Measurements from ENCODE around the gene SLC35G1.
A peak's percentile ranks its signal among the peaks of the same experiment; 100 is the strongest.

The SLC35G1 gene, protein sequence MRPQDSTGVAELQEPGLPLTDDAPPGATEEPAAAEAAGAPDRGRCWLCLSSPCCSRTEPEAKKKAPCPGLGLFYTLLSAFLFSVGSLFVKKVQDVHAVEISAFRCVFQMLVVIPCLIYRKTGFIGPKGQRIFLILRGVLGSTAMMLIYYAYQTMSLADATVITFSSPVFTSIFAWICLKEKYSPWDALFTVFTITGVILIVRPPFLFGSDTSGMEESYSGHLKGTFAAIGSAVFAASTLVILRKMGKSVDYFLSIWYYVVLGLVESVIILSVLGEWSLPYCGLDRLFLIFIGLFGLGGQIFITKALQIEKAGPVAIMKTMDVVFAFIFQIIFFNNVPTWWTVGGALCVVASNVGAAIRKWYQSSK

DNA sequence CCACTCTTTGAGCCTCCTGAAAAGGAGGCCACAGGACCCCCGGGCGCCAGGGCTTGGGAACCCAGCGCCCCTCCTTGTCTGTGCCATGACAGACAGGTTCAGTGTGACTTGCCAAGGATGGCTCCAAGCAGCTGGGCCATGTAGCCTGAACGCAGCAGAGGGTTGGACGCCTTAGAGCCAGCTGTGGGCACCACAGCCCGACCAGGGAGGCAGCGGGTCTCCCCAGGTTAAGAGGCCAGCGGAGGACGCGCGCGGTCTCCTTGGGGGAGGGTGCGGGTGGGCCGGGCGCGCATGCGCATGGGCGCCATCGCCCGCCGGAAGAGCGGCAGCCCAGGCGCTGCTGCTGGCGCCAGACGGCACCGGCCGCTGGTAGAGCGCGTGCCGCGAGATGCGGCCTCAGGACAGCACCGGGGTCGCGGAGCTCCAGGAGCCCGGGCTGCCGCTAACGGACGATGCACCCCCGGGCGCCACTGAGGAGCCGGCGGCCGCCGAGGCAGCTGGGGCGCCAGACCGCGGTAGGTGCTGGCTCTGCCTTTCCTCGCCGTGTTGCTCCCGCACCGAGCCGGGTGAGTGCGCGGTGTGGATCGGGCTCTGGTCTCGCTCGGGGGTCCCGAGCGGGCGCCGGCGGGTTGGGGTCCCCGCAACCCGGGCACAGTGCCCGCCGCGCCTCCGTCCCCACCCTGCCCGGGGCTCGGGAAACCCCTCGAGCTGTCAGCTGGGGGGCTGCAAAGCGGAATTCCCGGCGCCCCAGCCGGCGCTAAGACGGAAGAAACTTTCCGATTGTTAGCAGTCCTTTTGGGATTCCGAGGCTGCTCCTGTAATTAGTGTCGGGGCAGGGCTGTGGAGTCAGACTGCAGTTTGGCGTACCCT lies at the start of gene SLC35G1:
TSS of gene SLC35G1 (plus strand) at position 333 of the 870 bp plus-strand sequence. CDS start at position 389, 56 bp downstream.
- Mint-ChIP-seq H3K4me3 (peak within 1 kb of the TSS; percentile 87), H3K27ac (peak within 1 kb of the TSS; percentile 64), H3K9me3 (no peaks in the 10 kb centered on the region), H3K4me1 (peaks cover 41% of the 10 kb centered on the region), H3K27me3 (peaks cover 5% of the 10 kb centered on the region), H3K36me3 (peaks cover 3% of the 10 kb centered on the region)

DNA sequence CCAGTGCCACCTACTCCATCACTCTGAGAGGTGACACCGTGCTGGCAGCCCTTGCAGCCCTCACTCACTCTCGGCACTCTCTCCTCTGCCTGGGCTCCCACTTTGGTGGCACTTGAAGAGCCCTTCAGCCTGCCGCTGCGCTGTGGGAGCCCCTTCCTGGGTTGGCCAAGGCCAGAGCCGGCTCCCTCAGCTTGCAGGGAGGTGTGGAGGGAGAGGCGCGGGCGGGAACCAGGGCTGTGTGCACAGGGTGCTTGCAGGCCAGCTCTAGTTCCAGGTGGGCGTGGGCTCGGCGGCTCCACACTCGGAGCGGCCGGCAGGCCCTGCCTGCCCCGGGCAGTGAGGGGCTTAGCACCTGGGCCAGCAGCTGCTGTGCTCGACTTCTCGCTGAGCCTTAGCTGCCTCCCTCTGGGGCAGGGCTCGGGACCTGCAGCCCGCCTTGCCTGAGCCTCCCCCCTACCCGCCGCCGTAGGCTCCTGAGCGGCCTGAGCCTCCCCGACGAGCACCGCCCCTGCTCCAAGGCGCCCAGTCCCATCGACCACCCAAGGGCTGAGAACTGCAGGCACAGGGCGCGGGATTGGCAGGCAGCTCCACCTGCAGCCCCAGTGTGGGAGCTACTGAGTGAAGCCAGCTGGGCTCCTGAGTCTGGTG lies 48.7 kb upstream of the SLC35G1 start:
- Mint-ChIP-seq H3K36me3 (no peaks in the 10 kb centered on the region), H3K4me1 (no peaks in the 10 kb centered on the region), H3K9me3 (no peaks in the 10 kb centered on the region), H3K27me3 (peaks cover 2% of the 10 kb centered on the region), H3K27ac (no peak overlapping the region), H3K4me3 (no peak overlapping the region)

DNA sequence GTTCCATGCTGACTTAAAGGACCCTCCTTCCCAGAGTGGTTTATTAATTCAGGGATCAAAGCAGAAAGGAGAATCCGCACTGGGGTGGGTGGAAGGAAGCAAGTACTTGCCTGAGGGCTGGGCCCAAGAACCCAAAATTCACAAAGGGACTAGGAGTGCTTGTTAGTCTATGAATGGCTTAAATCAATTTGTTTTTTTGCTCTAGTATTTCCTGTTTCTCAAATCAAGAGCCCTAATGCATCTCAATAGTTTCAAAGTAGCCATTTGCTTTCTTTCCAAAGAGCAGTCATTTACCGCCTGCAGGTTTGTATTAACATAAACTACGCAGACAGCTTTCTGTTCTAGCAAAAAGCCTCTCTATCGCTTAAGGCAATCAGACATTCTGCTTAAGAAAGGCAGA lies 44.2 kb upstream of the SLC35G1 start:
- Mint-ChIP-seq H3K36me3 (no peaks in the 10 kb centered on the region), H3K4me3 (no peak overlapping the region), H3K27ac (no peak overlapping the region), H3K9me3 (no peaks in the 10 kb centered on the region), H3K27me3 (peaks cover 2% of the 10 kb centered on the region), H3K4me1 (no peaks in the 10 kb centered on the region)

DNA sequence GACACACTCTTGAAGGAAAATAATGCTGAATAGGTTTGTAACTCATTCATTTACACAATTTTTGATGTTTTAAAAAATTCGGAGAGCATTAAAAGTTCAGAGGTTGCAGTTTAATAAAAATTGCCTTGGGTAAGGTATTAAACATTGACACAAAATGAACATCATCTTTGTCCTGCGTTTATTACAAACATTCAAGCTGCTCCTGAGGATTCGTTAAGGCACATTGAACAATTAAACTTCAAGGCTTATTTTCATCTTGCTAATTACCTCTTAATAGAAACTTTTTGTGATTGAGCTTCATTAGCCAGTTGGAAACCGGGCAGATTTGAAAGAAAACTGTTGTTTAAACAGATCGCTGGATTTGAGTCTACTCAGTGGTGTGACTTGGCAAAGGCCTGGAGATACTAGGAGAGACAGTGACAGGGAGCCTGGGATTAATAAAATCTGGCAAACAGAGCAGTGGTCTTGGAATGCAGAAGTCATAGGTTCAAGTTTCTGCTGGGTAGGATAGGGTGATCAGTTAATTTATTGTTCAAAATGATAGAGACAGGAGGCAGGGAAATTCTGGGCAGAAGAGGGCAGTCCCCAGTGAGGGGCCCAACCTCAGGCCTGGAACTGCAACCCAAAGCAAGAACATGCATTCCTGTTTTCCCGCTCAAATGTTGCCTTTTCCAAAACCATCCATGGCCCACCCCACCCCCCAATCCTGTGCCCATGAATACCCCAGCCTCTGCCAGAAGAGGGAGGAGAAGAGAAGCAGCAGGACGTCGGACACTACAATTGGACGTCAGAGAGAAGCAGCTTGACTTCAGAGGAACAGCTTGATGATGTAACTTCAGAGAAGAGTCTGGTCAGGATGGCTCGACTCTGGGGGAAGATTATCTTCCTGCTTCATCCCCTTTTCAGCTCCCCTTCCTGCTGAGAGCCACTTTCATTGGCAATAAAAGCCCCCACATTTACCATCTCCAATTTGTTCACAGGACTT lies 43.5 kb upstream of the SLC35G1 start:
- Mint-ChIP-seq H3K27me3 (peaks cover 2% of the 10 kb centered on the region), H3K27ac (no peak overlapping the region), H3K4me3 (no peak overlapping the region)

DNA sequence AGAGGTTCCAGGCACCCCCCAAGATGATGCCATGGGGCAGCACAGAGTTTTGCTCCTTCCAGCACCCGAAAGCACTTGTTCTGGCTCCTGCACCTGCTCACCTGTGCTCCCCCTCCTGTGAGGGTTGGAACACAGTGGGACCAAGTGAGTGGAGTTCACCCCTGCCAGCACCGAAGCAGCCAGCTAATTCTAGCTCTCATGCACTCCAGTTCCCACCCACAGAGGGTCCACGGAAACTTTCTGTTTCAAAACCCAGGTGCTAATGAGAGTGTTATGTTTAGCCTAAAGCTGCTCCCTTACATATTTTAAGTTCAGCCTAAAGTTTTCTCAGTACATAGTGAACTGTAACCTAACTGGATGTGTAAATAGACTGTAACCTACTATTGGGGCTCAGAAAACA lies 42.6 kb upstream of the SLC35G1 start:
- Mint-ChIP-seq H3K4me1 (no peaks in the 10 kb centered on the region), H3K27me3 (peaks cover 2% of the 10 kb centered on the region), H3K27ac (no peak overlapping the region), H3K9me3 (no peaks in the 10 kb centered on the region), H3K36me3 (no peaks in the 10 kb centered on the region), H3K4me3 (no peak overlapping the region)

More for the DNA sequence above, 43.5 kb upstream of the SLC35G1 start:
- Mint-ChIP-seq H3K4me1 (no peaks in the 10 kb centered on the region), H3K36me3 (no peaks in the 10 kb centered on the region), H3K9me3 (no peaks in the 10 kb centered on the region)

DNA sequence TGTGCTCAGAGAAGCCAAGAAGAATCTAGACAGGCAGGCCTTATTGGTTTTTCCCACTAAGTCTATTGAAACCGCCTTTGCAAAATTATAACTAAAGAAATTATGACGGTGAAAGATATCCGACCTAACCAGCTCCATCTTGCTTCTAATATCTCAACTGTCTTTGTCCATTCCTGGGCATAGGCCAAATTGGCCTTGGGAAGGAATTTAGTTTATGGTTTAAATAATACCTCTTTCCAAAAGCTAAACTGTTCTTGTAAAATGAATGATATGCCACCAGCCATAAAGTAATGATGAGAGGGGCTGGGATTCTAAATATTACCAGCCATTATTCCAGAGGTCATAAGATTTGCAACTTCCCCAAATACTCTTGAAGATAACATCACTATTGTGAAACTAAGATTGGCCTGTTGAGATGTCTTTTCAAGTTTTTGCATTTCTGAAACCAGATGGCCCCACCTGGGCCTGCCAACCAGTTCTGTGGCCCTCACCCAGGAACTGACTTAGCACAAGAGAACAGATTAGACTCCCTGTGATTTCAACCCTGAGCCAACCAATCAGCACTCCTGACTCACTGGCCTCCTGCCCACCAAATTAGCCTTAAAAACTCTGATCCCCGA lies 41.2 kb upstream of the SLC35G1 start:
- no peaks in the 10 kb centered on the region for H3K4me1 Mint-ChIP-seq
- no peak overlapping the region for H3K27ac Mint-ChIP-seq
- H3K27me3 Mint-ChIP-seq: peaks cover 2% of the 10 kb centered on the region
- no peaks in the 10 kb centered on the region for H3K36me3 Mint-ChIP-seq
- H3K4me3 Mint-ChIP-seq: no peak overlapping the region
- no peaks in the 10 kb centered on the region for H3K9me3 Mint-ChIP-seq

DNA sequence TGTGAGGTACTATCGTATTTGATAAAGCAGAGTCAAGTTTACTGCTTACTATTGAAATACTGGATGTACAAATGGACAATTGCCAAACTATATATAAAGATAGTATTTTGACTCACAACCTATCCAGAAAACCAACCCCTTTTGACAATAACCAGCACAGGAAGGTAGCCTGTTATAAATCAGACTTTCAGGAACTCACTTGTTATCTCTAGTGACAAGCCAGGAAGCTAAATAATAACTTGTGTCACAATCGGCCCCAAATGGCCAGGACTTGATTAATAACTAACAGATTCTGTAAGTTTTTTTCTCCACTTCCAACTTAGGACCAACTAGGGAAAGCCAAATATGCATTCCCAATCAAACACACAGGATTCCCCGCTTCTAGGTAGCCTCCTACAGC lies 38.8 kb upstream of the SLC35G1 start:
- Mint-ChIP-seq H3K4me3 (no peak overlapping the region), H3K36me3 (no peaks in the 10 kb centered on the region), H3K4me1 (no peaks in the 10 kb centered on the region), H3K9me3 (no peaks in the 10 kb centered on the region), H3K27me3 (no peaks in the 10 kb centered on the region), H3K27ac (no peak overlapping the region)

DNA sequence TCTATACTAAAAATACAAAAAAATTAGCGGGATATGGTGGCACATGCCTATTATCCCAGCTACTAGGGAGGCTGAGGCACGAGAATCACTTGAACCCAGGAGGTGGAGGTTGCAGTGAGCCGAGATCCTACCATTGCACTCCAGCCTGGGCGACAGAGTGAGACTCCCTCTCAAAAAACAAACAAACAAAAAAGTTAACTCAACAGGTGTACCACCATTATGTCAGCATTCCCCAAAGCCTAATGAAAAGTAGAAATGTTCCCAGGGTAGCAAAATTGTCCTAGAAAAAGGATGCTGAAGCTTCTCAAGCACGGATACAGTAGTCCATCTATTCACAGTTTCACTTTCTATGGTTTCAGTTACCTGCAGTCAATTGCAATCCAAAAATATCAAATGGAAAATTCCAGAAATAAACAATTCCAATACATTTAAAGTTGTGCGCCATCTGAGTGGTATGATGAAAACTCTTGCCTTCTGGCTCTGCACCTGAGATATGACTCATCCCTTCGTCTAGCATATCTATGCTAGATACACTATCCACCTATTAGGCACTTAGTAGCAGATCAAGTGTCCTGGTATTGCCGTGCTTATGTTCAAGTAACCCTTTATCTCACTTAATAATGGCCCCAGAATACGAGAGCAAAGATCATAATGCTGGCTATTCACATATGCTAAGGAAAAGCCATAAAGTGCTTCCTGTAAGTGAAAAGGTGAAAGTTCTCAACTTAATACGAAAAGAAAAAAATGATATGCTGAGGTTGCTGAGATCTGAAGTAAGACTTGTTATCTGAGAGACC lies 37.2 kb upstream of the SLC35G1 start:
- H3K4me1 Mint-ChIP-seq: no peaks in the 10 kb centered on the region
- no peak overlapping the region for H3K27ac Mint-ChIP-seq
- H3K4me3 Mint-ChIP-seq: no peak overlapping the region
- H3K9me3 Mint-ChIP-seq: no peaks in the 10 kb centered on the region
- H3K36me3 Mint-ChIP-seq: no peaks in the 10 kb centered on the region
- no peaks in the 10 kb centered on the region for H3K27me3 Mint-ChIP-seq

DNA sequence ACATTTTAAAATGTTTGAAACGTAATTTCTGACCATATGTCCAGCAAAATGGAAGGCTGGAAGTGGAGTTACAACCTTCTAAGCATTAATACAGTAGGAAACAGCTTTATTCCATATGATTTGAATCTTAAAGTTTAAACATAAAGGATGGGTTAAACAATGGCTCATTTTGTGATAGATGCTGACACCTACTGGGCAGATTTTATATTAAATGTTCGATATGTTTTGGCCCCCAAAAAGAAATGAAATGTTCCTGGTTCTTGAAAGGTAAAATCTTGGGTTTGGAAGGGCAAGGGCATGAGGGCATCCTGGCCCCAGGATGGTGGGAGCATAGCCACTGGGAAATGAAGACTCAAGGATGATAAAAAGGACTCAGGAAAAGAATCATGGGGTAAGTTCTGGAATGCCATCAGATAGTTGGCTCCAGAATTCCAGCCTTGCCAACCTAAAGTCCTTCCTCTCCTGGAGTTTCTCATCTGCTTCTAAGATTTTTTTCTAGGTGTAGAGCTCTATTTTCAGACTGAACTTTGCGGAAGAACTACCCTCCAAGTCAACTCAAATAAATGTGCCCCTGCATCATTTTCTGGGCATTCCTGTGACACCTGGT lies 34.6 kb upstream of the SLC35G1 start:
- H3K36me3 Mint-ChIP-seq: no peaks in the 10 kb centered on the region
- no peak overlapping the region for H3K4me3 Mint-ChIP-seq
- no peak overlapping the region for H3K27ac Mint-ChIP-seq
- H3K27me3 Mint-ChIP-seq: no peaks in the 10 kb centered on the region
- H3K4me1 Mint-ChIP-seq: no peaks in the 10 kb centered on the region
- no peaks in the 10 kb centered on the region for H3K9me3 Mint-ChIP-seq

DNA sequence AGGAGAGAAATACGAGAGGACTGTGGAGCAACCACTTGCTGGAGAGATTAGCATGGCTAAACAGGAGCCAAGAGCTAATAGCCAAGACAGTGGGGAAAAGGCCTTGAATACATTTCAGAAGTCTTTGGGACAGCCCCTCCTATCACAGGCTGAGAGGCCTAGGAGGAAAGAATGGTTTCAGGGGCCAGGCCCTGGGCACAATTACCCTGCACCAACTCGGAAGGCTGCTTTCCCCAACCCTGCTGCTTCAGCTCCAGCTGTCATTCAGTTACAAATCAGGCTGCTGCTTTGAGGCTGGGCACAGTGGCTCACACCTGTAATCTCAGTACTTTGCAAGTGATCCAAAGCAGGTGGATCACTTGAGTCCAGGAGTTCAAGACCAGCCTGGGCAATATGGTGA lies 32.0 kb upstream of the SLC35G1 start:
- no peak overlapping the region for H3K4me3 Mint-ChIP-seq
- no peaks in the 10 kb centered on the region for H3K4me1 Mint-ChIP-seq
- H3K27ac Mint-ChIP-seq: no peak overlapping the region
- H3K9me3 Mint-ChIP-seq: no peaks in the 10 kb centered on the region
- H3K27me3 Mint-ChIP-seq: peaks cover 2% of the 10 kb centered on the region
- H3K36me3 Mint-ChIP-seq: peaks cover 1% of the 10 kb centered on the region

DNA sequence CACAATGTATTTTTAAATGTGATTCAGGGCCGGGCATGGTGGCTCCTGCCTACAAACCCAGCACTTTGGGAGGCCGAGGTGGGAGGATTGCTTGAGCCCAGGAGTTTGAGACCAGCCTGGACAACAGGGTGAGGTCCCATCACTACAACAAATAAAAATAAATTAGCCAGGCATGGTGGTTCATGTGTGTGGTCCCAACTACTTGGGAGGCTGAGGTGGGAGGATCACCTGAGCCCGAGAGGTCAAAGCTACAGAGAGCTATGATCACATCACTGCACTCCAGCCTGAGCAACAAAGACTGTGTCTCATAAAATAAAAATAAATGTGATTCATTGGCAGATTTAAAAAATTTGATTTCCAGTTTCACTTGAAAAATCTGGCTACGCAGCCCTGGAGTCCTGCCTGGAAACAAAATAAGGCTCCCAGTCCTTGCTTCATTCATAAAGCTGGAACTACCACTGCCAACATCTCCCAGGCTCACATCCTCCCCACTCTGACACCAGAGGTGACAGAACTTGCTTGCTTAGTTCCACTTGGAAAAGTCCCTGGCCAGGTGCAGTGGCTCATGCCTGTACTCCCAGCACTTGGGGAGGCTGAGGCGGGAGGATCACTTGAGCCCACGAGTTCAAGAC lies 27.9 kb upstream of the SLC35G1 start:
- Mint-ChIP-seq H3K4me1 (no peaks in the 10 kb centered on the region), H3K36me3 (peaks cover 1% of the 10 kb centered on the region), H3K4me3 (no peak overlapping the region), H3K9me3 (no peaks in the 10 kb centered on the region), H3K27me3 (peaks cover 8% of the 10 kb centered on the region), H3K27ac (no peak overlapping the region)

DNA sequence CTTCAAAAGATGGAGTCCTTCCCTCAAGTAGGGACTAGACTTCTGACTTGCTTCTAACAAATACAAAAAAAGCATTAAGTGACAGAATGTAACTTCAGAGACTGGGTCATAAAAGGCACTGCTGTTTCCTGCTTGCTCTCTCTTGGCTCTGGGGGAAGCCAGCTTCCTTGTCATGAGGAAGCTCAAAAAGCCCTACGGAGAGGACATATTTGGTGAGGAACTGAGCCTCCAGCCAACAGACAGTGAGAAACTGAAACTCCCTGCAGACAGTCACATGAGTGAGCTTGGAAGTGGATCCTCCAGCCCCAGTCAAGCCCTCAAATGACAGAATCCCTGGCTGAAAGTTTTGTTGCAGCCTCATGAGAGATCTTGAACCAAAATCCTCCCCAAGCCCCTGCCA lies 26.3 kb upstream of the SLC35G1 start:
- H3K4me1 Mint-ChIP-seq: no peaks in the 10 kb centered on the region
- H3K27me3 Mint-ChIP-seq: peaks cover 8% of the 10 kb centered on the region
- peaks cover 1% of the 10 kb centered on the region for H3K36me3 Mint-ChIP-seq
- no peak overlapping the region for H3K27ac Mint-ChIP-seq
- H3K4me3 Mint-ChIP-seq: no peak overlapping the region
- H3K9me3 Mint-ChIP-seq: no peaks in the 10 kb centered on the region

DNA sequence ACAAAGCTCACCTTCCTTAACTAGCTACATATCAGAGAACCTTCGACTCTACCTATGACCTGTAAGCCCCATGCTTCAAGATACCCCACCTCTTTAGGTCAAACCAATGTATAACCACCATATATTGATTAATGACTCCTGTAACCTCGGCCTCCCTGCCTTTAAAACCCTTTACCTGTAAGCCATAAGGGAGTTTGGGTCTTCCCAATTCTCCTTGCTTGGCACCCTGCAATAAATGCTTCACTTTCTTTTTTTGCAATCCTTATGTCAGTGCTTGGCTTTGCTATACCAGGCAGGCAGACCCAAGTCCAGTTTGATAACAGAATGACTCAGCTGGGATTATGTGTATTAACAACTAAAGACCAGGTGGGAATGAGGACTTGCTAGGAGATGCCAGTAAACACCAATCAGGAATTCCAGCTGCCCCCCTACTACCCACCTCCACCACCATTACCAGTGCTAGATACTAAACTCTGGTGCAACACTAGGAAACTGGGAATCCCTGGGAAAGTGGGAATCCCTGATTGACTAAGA lies 22.0 kb upstream of the SLC35G1 start:
- no peak overlapping the region for H3K27ac Mint-ChIP-seq
- H3K27me3 Mint-ChIP-seq: peaks cover 19% of the 10 kb centered on the region
- H3K9me3 Mint-ChIP-seq: no peaks in the 10 kb centered on the region
- H3K36me3 Mint-ChIP-seq: no peaks in the 10 kb centered on the region
- H3K4me3 Mint-ChIP-seq: no peak overlapping the region
- no peaks in the 10 kb centered on the region for H3K4me1 Mint-ChIP-seq

Measured in activated naive CD4-positive, alpha-beta T cell treated with anti-CD3 and anti-CD28 coated beads, Interleukin-2, amount 50 U/mL, for 24 hours (primary cell).